Right atrium auricular region (tissue), 2 donors: Measurements from ENCODE around the gene SLC4A5. TPM values are rescaled to one million over a fixed set of nuclear protein-coding genes. Genes with fewer than 3 reads are reported as not detected.

ENCODE experiments used
- DNase-seq: peaks from one replicate; pipeline ENCODE4 v3.0.0-alpha.2; 2019; ENCODE audit warnings: low spot score
- H3K27ac ChIP-seq, 2 donors: fragments of 200-600 bp; sonication (generic); 1 replicate in 1 of 2; 2 replicates in 1 of 2; pipeline ENCODE4 v1.5.1; 2016 to 2019
- H3K27me3 ChIP-seq, 2 donors: fragments of 200-600 bp; sonication (generic); one replicate each; pipeline versions ENCODE4 v1.5.1 to v1.6.0; 2017 to 2019
- H3K36me3 ChIP-seq: fragments of 200-600 bp; sonication (generic); one replicate; pipeline ENCODE4 v1.5.1; 2016
- H3K4me1 ChIP-seq, 2 donors: fragments of 200-600 bp; sonication (generic); one replicate each; pipeline versions ENCODE4 v1.5.1 to v1.6.0; 2017 to 2019
- H3K4me3 ChIP-seq, 2 donors: fragments of 200-600 bp; sonication (generic); 1 replicate in 1 of 2; 2 replicates in 1 of 2; pipeline ENCODE4 v1.5.1; 2017 to 2019; ENCODE audit warnings: mild to moderate bottlenecking in 1 of 2, moderate library complexity in 1 of 2
- H3K9me3 ChIP-seq, 2 donors: fragments of 200-600 bp; sonication (generic); one replicate each; pipeline ENCODE4 v1.5.1; 2019
- total RNA-seq, 2 donors: library from RNA; depleted of rRNA; stranded (reverse); fragments of >200 nt; gene quantifications; one replicate each; pipeline ENCODE4 v1.1.0, GENCODE V29; 2016
- TF ChIP-seq, protein P1 (sequence below), 2 donors: fragments of 200-600 bp; sonication (generic); IDR thresholded peaks; one replicate each; pipeline ENCODE4 v1.5.1; 2019; ENCODE audit warnings: antibody characterized with exemption in 2 of 2

SLC4A5 gene
- total RNA-seq, 2 donors from 2014 or later = 0.28 to 1.3 TPM

DNA sequence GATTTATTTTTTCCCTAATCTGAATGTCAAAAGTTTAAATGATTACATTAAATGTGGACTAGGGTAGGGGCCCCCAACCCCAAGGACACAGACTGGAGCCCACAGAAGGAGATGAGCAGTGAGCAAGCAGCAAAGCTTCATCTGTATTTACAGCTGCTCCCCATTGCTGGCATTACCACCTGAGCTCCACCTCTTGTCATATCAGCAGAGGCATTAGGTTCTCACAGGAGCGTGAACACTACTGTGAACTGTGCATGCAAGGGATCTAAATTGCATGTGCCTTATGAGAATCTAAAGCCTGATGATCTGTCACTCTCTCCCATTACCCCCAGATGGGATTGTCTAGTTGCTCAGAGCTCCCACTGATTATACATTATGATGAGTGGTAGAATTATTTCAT lies 168.3 kb downstream of the SLC4A5 start:
- Histone ChIP-seq H3K4me1 (peaks cover 0 to 28% of the 10 kb centered on the region in 2 donors), H3K27me3 (no peaks in the 10 kb centered on the region), H3K36me3 (peaks cover 17% of the 10 kb centered on the region), H3K9me3 (no peaks in the 10 kb centered on the region), H3K4me3 (no peak overlapping the region), H3K27ac (no peak overlapping the region)
- TF ChIP-seq, protein P1, sequence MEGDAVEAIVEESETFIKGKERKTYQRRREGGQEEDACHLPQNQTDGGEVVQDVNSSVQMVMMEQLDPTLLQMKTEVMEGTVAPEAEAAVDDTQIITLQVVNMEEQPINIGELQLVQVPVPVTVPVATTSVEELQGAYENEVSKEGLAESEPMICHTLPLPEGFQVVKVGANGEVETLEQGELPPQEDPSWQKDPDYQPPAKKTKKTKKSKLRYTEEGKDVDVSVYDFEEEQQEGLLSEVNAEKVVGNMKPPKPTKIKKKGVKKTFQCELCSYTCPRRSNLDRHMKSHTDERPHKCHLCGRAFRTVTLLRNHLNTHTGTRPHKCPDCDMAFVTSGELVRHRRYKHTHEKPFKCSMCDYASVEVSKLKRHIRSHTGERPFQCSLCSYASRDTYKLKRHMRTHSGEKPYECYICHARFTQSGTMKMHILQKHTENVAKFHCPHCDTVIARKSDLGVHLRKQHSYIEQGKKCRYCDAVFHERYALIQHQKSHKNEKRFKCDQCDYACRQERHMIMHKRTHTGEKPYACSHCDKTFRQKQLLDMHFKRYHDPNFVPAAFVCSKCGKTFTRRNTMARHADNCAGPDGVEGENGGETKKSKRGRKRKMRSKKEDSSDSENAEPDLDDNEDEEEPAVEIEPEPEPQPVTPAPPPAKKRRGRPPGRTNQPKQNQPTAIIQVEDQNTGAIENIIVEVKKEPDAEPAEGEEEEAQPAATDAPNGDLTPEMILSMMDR (IDR thresholded peaks at IDR 0.05) = no peak
- DNase-seq = no peak

DNA sequence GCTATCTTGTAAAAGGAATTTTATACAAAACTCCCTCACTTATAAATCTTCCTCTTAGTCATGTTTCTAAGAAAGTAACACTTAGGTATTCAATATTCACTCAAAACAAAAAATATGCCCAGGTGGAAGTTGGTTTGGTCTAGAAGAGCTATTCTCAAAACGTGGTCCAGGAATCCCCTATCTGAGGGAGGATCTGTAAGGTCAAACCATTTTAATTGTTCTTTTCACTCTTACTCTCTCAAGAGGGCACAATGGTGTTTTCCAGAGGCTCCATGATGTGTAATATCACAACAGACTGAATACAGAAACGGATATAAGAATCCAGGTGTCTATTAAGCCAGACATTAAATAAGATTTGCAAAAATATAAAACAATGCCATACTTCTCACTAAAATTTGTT lies 174.5 kb downstream of the SLC4A5 start:
- TF ChIP-seq, protein P1 (IDR thresholded peaks at IDR 0.05) = no peak
- no peak overlapping the region for H3K4me3 ChIP-seq
- H3K36me3 ChIP-seq = peaks cover 74% of the 10 kb centered on the region
- H3K4me1 ChIP-seq = peaks cover 0 to 3% of the 10 kb centered on the region in 2 donors
- H3K9me3 ChIP-seq = peaks cover 0 to 4% of the 10 kb centered on the region in 2 donors
- no peak for DNase-seq
- H3K27ac ChIP-seq = no peak overlapping the region
- H3K27me3 ChIP-seq = no peaks in the 10 kb centered on the region

Other genes with a start within 250 kb of the SLC4A5 start
- gene BOLA3, start 195.5 kb downstream of the SLC4A5 start, total RNA-seq = 100 to 1,000 TPM in 1 of 2 donors, 10 to 100 TPM in 1; 60.4 to 174 TPM
- 10 to 100 TPM; 47.8 TPM for gene MOB1A, start 164.5 kb downstream of the SLC4A5 start, total RNA-seq
- 10 to 100 TPM; 12.9 to 15.8 TPM for gene MTHFD2, start 144.8 kb downstream of the SLC4A5 start, total RNA-seq
- 100 to 1,000 TPM in 1 of 2 donors, 10 to 100 TPM in 1; 86.5 to 102 TPM for gene DCTN1, start 36.9 kb upstream of the SLC4A5 start, total RNA-seq
- 1 to 10 TPM in 1 of 2 donors, under 1 TPM in 1; 0.94 to 1.0 TPM for gene C2orf81, start 78.2 kb upstream of the SLC4A5 start, total RNA-seq
- 1 to 10 TPM in 1 of 2 donors, under 1 TPM in 1; 0.67 to 7.5 TPM for gene WDR54, start 78.3 kb upstream of the SLC4A5 start, total RNA-seq
- gene RTKN, start 98.5 kb upstream of the SLC4A5 start, total RNA-seq = 10 to 100 TPM; 10.4 to 15.3 TPM
- 10 to 100 TPM; 10.4 to 14.6 TPM for gene INO80B, start 111.7 kb upstream of the SLC4A5 start, total RNA-seq
- 10 to 100 TPM; 43.0 to 57.4 TPM for gene WBP1, start 115.0 kb upstream of the SLC4A5 start, total RNA-seq
- gene MOGS, start 122.0 kb upstream of the SLC4A5 start, total RNA-seq = 10 to 100 TPM; 22.6 to 26.1 TPM
- 10 to 100 TPM; 19.8 to 81.4 TPM for gene MRPL53, start 129.3 kb upstream of the SLC4A5 start, total RNA-seq
- 10 to 100 TPM in 1 of 2 donors, 1 to 10 TPM in 1; 3.8 to 13.6 TPM for gene CCDC142, start 139.6 kb upstream of the SLC4A5 start, total RNA-seq
- 1 to 10 TPM; 9.1 to 9.6 TPM for gene TTC31, start 139.7 kb upstream of the SLC4A5 start, total RNA-seq
- gene LBX2, start 156.2 kb upstream of the SLC4A5 start, total RNA-seq = 1 to 10 TPM in 1 of 2 donors, under 1 TPM in 1; 0.83 to 1.0 TPM
- gene PCGF1, start 164.3 kb upstream of the SLC4A5 start, total RNA-seq = 10 to 100 TPM; 15.2 to 19.0 TPM
- not detected for gene TLX2, start 171.0 kb upstream of the SLC4A5 start, total RNA-seq
- gene DQX1, start 182.8 kb upstream of the SLC4A5 start, total RNA-seq = not detected
- gene AUP1, start 186.3 kb upstream of the SLC4A5 start, total RNA-seq = 10 to 100 TPM; 55.2 to 80.9 TPM
- 10 to 100 TPM; 16.0 to 27.3 TPM for gene HTRA2, start 186.5 kb upstream of the SLC4A5 start, total RNA-seq
- 1 to 10 TPM; 3.2 to 3.9 TPM for gene LOXL3, start 210.5 kb upstream of the SLC4A5 start, total RNA-seq
- gene DOK1, start 211.3 kb upstream of the SLC4A5 start, total RNA-seq = 10 to 100 TPM in 1 of 2 donors, 1 to 10 TPM in 1; 4.9 to 10.3 TPM